Gastrocnemius medialis (tissue), 4 donors: ENCODE results near the gene TSC22D2.

Source experiments
- POLR2A ChIP-seq, 2 donors: fragments of 450-650 bp; IDR thresholded peaks; one replicate each; pipeline ENCODE4 v1.6.1; 2017; ENCODE audit warnings: antibody characterized with exemption in 2 of 2, mild to moderate bottlenecking in 2 of 2, moderate library complexity in 2 of 2
- TF ChIP-seq, protein P1 (sequence below), 5 experiments: fragments of 450-650 bp in 3 of 5; fragments of 200-600 bp in 2 of 5; sonication (generic) in 2 of 5; IDR thresholded peaks in 4 of 5; conservative IDR thresholded peaks in 1 of 5; 1 replicate in 4 of 5; 2 replicates in 1 of 5; pipeline ENCODE4 v1.5.1; 2016 to 2019; ENCODE audit warnings: antibody characterized with exemption in 5 of 5, mild to moderate bottlenecking in 3 of 5, moderate library complexity in 3 of 5

DNA sequence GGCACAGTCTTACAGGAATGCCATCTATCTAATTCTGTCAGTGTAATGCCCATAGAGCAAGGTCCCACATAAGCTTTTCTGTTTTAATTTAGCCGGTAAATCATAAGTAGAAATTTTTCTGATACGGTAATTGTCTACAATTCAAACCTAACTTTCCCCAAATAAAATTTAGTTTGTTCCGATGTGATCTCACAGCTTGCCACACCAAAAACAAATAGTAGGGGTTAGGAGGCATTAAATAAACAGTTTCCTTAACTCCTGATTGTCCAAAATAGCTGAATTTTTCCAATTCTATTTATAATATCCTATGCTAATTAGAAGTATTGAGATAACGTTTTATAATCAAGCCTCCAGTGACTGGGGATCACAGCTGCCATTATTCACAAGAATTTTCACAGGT is 53.3 kb downstream of the TSC22D2 start:
- TF ChIP-seq POLR2A (IDR thresholded peaks at IDR 0.05) = no peak
- TF ChIP-seq, protein P1, sequence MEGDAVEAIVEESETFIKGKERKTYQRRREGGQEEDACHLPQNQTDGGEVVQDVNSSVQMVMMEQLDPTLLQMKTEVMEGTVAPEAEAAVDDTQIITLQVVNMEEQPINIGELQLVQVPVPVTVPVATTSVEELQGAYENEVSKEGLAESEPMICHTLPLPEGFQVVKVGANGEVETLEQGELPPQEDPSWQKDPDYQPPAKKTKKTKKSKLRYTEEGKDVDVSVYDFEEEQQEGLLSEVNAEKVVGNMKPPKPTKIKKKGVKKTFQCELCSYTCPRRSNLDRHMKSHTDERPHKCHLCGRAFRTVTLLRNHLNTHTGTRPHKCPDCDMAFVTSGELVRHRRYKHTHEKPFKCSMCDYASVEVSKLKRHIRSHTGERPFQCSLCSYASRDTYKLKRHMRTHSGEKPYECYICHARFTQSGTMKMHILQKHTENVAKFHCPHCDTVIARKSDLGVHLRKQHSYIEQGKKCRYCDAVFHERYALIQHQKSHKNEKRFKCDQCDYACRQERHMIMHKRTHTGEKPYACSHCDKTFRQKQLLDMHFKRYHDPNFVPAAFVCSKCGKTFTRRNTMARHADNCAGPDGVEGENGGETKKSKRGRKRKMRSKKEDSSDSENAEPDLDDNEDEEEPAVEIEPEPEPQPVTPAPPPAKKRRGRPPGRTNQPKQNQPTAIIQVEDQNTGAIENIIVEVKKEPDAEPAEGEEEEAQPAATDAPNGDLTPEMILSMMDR (IDR thresholded peaks at IDR 0.05 in 4 of 5, conservative IDR thresholded peaks at IDR 0.05 in 1 of 5) = no peak
